ENCODE measurements around the gene NHERF1. TPM values are rescaled to one million over a fixed set of nuclear protein-coding genes. Genes with fewer than 3 reads are reported as not detected.

Gene NHERF1
- polyA plus RNA-seq, 1 of the 3 experiments (the other 2 are of a cell fraction), result 40.1 TPM

- no peaks in the 10 kb centered on the region; the same call in 1 of the 2 replicates for H3K27me3 ChIP-seq (ENCODE audit: insufficient read depth)
- H3K9me2 ChIP-seq, result no peaks in the 10 kb centered on the region
- ChIA-PET POLR2A (no interaction called here), CTCF (interaction anchor here (1.2 to 10.0 kb wide), 5 partner anchors 12 to 158 kb away, joined by 3 to 77 read pairs (median 6); partner anchors contain the start of gene RAB37)
- no peak overlapping the region for H2AFZ ChIP-seq (ENCODE audit: low read depth)
- H3K9ac ChIP-seq, result no peak overlapping the region
- peaks cover 7% of the 10 kb centered on the region for H3F3A ChIP-seq (replicated peaks; ENCODE audit: insufficient read depth)
- no peak overlapping the region for H3K27ac ChIP-seq (ENCODE audit: low read depth in 2 of 2, low read length in 1 of 2)
- no peaks in the 10 kb centered on the region for H3K36me3 ChIP-seq (replicated peaks in 1 of 2; ENCODE audit: control insufficient read depth in 1 of 2, insufficient read depth in 2 of 2, low read length in 1 of 2)
- no peaks in the 10 kb centered on the region for H3K4me1 ChIP-seq (ENCODE audit: control insufficient read depth in 1 of 2, insufficient read depth in 2 of 2, low read depth in 1 of 2, low read length in 1 of 2)
- H4K20me1 ChIP-seq (ENCODE audit: insufficient read depth), result no peaks in the 10 kb centered on the region
- no peak overlapping the region for H3K4me3 ChIP-seq (ENCODE audit: low read depth in 2 of 2, low read length in 1 of 2)
- DNase-seq, result no peak
- TF ChIP-seq REST (IDR thresholded peaks at IDR 0.05; ENCODE audit: low read depth, low read length) (no peak), MEF2A (IDR thresholded peaks at IDR 0.05; ENCODE audit: borderline replicate concordance, low read depth) (no peak), TEAD4 (IDR thresholded peaks at IDR 0.05; ENCODE audit: borderline replicate concordance, insufficient read depth) (no peak), EZH2phosphoT487 (IDR thresholded peaks at IDR 0.05; ENCODE audit: borderline replicate concordance, low read depth) (no peak), FOXM1 (IDR thresholded peaks at IDR 0.05; ENCODE audit: low read depth) (no peak), RXRA (IDR thresholded peaks at IDR 0.05; ENCODE audit: borderline replicate concordance, low read depth) (no peak), NFIC (IDR thresholded peaks at IDR 0.05; ENCODE audit: borderline replicate concordance) (no peak)
- H3K4me2 ChIP-seq, result no peak overlapping the region
- H3K79me2 ChIP-seq (ENCODE audit: insufficient read depth), result no peaks in the 10 kb centered on the region
- H3K9me3 ChIP-seq, result no peaks in the 10 kb centered on the region
- 32% methylated on average over 5 of the region's 5 CpGs for WGBS (ENCODE audit: low lambda C conversion rate)
Observed at GRCh38 chr17:74723891-74724290, 24.5 kb upstream of the NHERF1 start.

- no peak for TF ChIP-seq MAX (IDR thresholded peaks at IDR 0.05; ENCODE audit: low read depth)
- no peak for TF ChIP-seq POLR2AphosphoS5 (IDR thresholded peaks at IDR 0.05; ENCODE audit: low read depth, low read length)
- TF ChIP-seq TEAD4 (IDR thresholded peaks at IDR 0.05; ENCODE audit: borderline replicate concordance, insufficient read depth), result no peak
- no peak for TF ChIP-seq FOSL2 (IDR thresholded peaks at IDR 0.05; ENCODE audit: borderline replicate concordance, low read depth)
- no peak for TF ChIP-seq FOXJ3 (CRISPR knock-in tag; IDR thresholded peaks at IDR 0.05)
- no peak for TF ChIP-seq ELF1 (IDR thresholded peaks at IDR 0.05)
- no peak for TF ChIP-seq USF1 (IDR thresholded peaks at IDR 0.05; ENCODE audit: borderline replicate concordance, low read depth)
- Histone ChIP-seq H3K4me1 (ENCODE audit: control insufficient read depth in 1 of 2, insufficient read depth in 2 of 2, low read depth in 1 of 2, low read length in 1 of 2) (no peaks in the 10 kb centered on the region), H3K4me3 (ENCODE audit: low read depth in 2 of 2, low read length in 1 of 2) (no peak overlapping the region), H3K36me3 (replicated peaks in 1 of 2; ENCODE audit: control insufficient read depth in 1 of 2, insufficient read depth in 2 of 2, low read length in 1 of 2) (no peaks in the 10 kb centered on the region), H3K9ac (no peak overlapping the region), H3K9me2 (no peaks in the 10 kb centered on the region), H2AFZ (ENCODE audit: low read depth) (no peak overlapping the region), H3K4me2 (no peak overlapping the region), H3K27me3 (ENCODE audit: insufficient read depth) (no peaks in the 10 kb centered on the region; the same call in 1 of the 2 replicates), H4K20me1 (ENCODE audit: insufficient read depth) (no peaks in the 10 kb centered on the region), H3F3A (replicated peaks; ENCODE audit: insufficient read depth) (peaks cover 11% of the 10 kb centered on the region), H3K27ac (ENCODE audit: low read depth in 2 of 2, low read length in 1 of 2) (no peak overlapping the region), H3K9me3 (no peaks in the 10 kb centered on the region), H3K79me2 (ENCODE audit: insufficient read depth) (no peaks in the 10 kb centered on the region)
- no peak for DNase-seq
- ChIA-PET CTCF (interaction anchor here (0.7 to 10.0 kb wide), 9 partner anchors 11 to 233 kb away, joined by 3 to 77 read pairs (median 4); partner anchors contain the start of gene RAB37), POLR2A (no interaction called here)
- WGBS (ENCODE audit: low lambda C conversion rate), result 26% methylated on average over 3 of the region's 3 CpGs
Observed at GRCh38 chr17:74725111-74725510, 23.3 kb upstream of the NHERF1 start.

Measured in SK-N-SH (cell line).